Epidermal melanocyte (primary cell): ENCODE data around the gene SGMS1.

Experiments
- DNase-seq: peaks from one replicate; pipeline ENCODE4 v3.0.0; 2011; ENCODE audit warnings: low spot score; ENCODE audit not compliant: insufficient read length

The SGMS1 gene

GRCh38 chr10:50400694-50401093 is 223.1 kb downstream of the SGMS1 start:
- DNase-seq: no peak

GRCh38 chr10:50398823-50399222 is 224.9 kb downstream of the SGMS1 start:
- no peak for DNase-seq

- DNase-seq: no peak
Observed at GRCh38 chr10:50398381-50398780, 225.4 kb downstream of the SGMS1 start.

- no peak for DNase-seq
Observed at GRCh38 chr10:50397312-50398140, 226.2 kb downstream of the SGMS1 start.

- no peak for DNase-seq
Observed at GRCh38 chr10:50396491-50397311, 227.1 kb downstream of the SGMS1 start.

GRCh38 chr10:50395851-50396250 is 227.9 kb downstream of the SGMS1 start:
- no peak for DNase-seq

GRCh38 chr10:50395271-50395670 is 228.5 kb downstream of the SGMS1 start:
- DNase-seq: no peak

- no peak for DNase-seq
Observed at GRCh38 chr10:50394832-50395231, 228.9 kb downstream of the SGMS1 start.

GRCh38 chr10:50393784-50394467 is 229.8 kb downstream of the SGMS1 start:
- DNase-seq: no peak

- no peak for DNase-seq
Observed at GRCh38 chr10:50392966-50393718, 230.6 kb downstream of the SGMS1 start.

- no peak for DNase-seq
Observed at GRCh38 chr10:50392426-50392825, 231.3 kb downstream of the SGMS1 start.

- DNase-seq: no peak
Observed at GRCh38 chr10:50390302-50390701, 233.5 kb downstream of the SGMS1 start.

- no peak for DNase-seq
Observed at GRCh38 chr10:50388181-50388580, 235.6 kb downstream of the SGMS1 start.

- no peak for DNase-seq
Observed at GRCh38 chr10:50387732-50388073, 236.1 kb downstream of the SGMS1 start.

GRCh38 chr10:50387007-50387731 is 236.6 kb downstream of the SGMS1 start:
- DNase-seq: no peak

GRCh38 chr10:50385624-50386023 is 238.1 kb downstream of the SGMS1 start:
- DNase-seq: no peak

GRCh38 chr10:50384898-50385297 is 238.9 kb downstream of the SGMS1 start:
- DNase-seq: no peak

GRCh38 chr10:50384238-50384637 is 239.5 kb downstream of the SGMS1 start:
- no peak for DNase-seq

GRCh38 chr10:50382576-50383023 is 241.2 kb downstream of the SGMS1 start:
- no peak for DNase-seq

- DNase-seq: no peak
Observed at GRCh38 chr10:50381642-50382041, 242.1 kb downstream of the SGMS1 start.

GRCh38 chr10:50379616-50380015 is 244.1 kb downstream of the SGMS1 start:
- no peak for DNase-seq
